ENCODE results near the gene ZNF423.

- TF ChIP-seq POLR2AphosphoS5 (IDR thresholded peaks at IDR 0.05; ENCODE audit: low read depth) = no peak
- no peak for TF ChIP-seq CTCF (conservative IDR thresholded peaks at IDR 0.05; ENCODE audit: low read depth in 2 of 2)
Measured at GRCh38 chr16:49529411-49530045, 326.4 kb downstream of the ZNF423 start.
